MCF 10A (cell line): ENCODE results near the gene AAGAB. TPM values are rescaled to one million over a fixed set of nuclear protein-coding genes. Genes with fewer than 3 reads are reported as not detected.

Experiments used
- BruUV-seq: library from RNA; stranded (reverse); fragments of 400-500 nt; replicated peaks from 2 replicates; lab custom pipeline; 2021; lab: Mats Ljungman, UMichigan
- CTCF ChIA-PET: fragments of 300-600 bp; sonication (Branson Sonifier 250); formaldehyde crosslinking; extraction: SDS; loops from one replicate; lab custom pipeline; 2021; ENCODE audit warnings: antibody characterized with exemption, inconsistent platforms; lab: Yijun Ruan, JAX
- POLR2A ChIA-PET: fragments of 300-600, 350-650 bp; sonication (Branson Sonifier 250); formaldehyde crosslinking; extraction: SDS; loops from one replicate; lab custom pipeline; 2020; ENCODE audit warnings: antibody characterized with exemption, inconsistent platforms; lab: Yijun Ruan, JAX
- DNase-seq: peaks from one replicate; pipeline ENCODE4 v3.0.0-alpha.2; 2018; ENCODE audit not compliant: unreplicated experiment
- H3K27ac Mint-ChIP-seq: one replicate; pipeline ENCODE4 v1.8.0; 2022; ENCODE audit warnings: mild to moderate bottlenecking, low read depth, mixed read lengths; ENCODE audit not compliant: unreplicated experiment
- H3K27me3 Mint-ChIP-seq: one replicate; pipeline ENCODE4 v1.8.0; 2022; ENCODE audit warnings: mixed read lengths; ENCODE audit not compliant: insufficient read depth, unreplicated experiment
- H3K36me3 Mint-ChIP-seq: one replicate; pipeline ENCODE4 v1.8.0; 2022; ENCODE audit warnings: mild to moderate bottlenecking, moderate library complexity, mixed read lengths; ENCODE audit not compliant: insufficient read depth, unreplicated experiment
- H3K4me1 Mint-ChIP-seq: one replicate; pipeline ENCODE4 v1.8.0; 2022; ENCODE audit warnings: mixed read lengths; ENCODE audit not compliant: insufficient read depth, unreplicated experiment
- H3K4me3 Mint-ChIP-seq: one replicate; pipeline ENCODE4 v1.8.0; 2022; ENCODE audit warnings: mild to moderate bottlenecking, moderate library complexity, mixed read lengths; ENCODE audit not compliant: unreplicated experiment
- H3K9me3 Mint-ChIP-seq: one replicate; pipeline ENCODE4 v1.8.0; 2022; ENCODE audit warnings: mixed read lengths; ENCODE audit not compliant: unreplicated experiment
- CTCF ChIP-seq: fragments of 200-600 bp; IDR thresholded peaks from one replicate; pipeline ENCODE4 v1.8.0; 2022; ENCODE audit warnings: antibody characterized with exemption, mild to moderate bottlenecking; ENCODE audit not compliant: unreplicated experiment
- intact Hi-C: fragments of 100-400 bp; cut with micrococcal nuclease; formaldehyde crosslinking; loops from 2 replicates; pipeline ENCODE4 v1.14.1; 2022
- total RNA-seq: library from RNA; stranded (reverse); gene quantifications from 2 replicates; pipeline ENCODE4 v1.2.3, GENCODE V29; 2022

AAGAB gene
- total RNA-seq, 1 experiment from 2014 or later: 52.7 TPM

GRCh38 chr15:67267951-67268941 lies 13.8 kb upstream of the AAGAB start:
- ChIA-PET POLR2A (no interaction called here), CTCF (interaction anchor here (0.6 kb wide), 1 partner anchor 573 kb away, joined by 3 read pairs; no protein-coding TSS in a partner anchor)
- no peaks in the 10 kb centered on the region for H3K4me1 Mint-ChIP-seq
- intact Hi-C loops: no loop called here
- no peak overlapping the region for H3K27ac Mint-ChIP-seq
- H3K36me3 Mint-ChIP-seq: no peaks in the 10 kb centered on the region
- no peaks in the 10 kb centered on the region for H3K27me3 Mint-ChIP-seq
- H3K9me3 Mint-ChIP-seq: no peaks in the 10 kb centered on the region
- no peak for DNase-seq
- no TSS peak for BruUV-seq
- TF ChIP-seq CTCF: no peak
- H3K4me3 Mint-ChIP-seq: no peak overlapping the region

DNA sequence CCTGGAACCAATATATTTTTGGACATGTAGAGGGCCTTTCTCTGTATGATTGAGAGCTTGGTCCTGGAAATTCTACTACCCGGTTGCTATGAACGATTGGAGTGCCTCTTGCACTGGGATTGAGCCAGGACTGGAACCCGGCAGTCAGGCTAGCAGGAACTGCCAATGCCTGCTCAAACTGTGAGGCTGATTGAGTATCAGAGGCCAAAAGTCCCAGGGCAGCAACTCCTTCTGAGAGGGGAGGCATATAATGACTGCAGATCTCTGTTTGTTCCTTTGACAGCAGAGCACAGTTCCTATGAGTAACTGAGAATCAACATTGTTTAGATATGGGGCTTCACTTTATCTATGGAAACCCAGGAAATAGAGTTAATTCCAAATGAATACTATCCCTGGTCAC lies 13.0 kb upstream of the AAGAB start:
- no peaks in the 10 kb centered on the region for H3K27me3 Mint-ChIP-seq
- H3K4me1 Mint-ChIP-seq: no peaks in the 10 kb centered on the region
- BruUV-seq: no TSS peak
- no peaks in the 10 kb centered on the region for H3K36me3 Mint-ChIP-seq
- TF ChIP-seq CTCF: no peak
- H3K4me3 Mint-ChIP-seq: no peak overlapping the region
- POLR2A ChIA-PET: no interaction called here
- no peaks in the 10 kb centered on the region for H3K9me3 Mint-ChIP-seq
- H3K27ac Mint-ChIP-seq: no peak overlapping the region
- CTCF ChIA-PET: interaction anchor here (0.6 kb wide), 1 partner anchor 574 kb away, joined by 3 read pairs; no protein-coding TSS in a partner anchor
- no peak for DNase-seq
- intact Hi-C loops: no loop called here

GRCh38 chr15:67266870-67267269 lies 12.4 kb upstream of the AAGAB start:
- POLR2A ChIA-PET: interaction anchor here (0.6 kb wide), 1 partner anchor 255 kb away, joined by 3 read pairs; no protein-coding TSS in a partner anchor
- BruUV-seq: no TSS peak
- Mint-ChIP-seq H3K4me1 (no peaks in the 10 kb centered on the region), H3K4me3 (no peak overlapping the region), H3K9me3 (no peaks in the 10 kb centered on the region), H3K27ac (no peak overlapping the region), H3K27me3 (no peaks in the 10 kb centered on the region), H3K36me3 (no peaks in the 10 kb centered on the region)
- no peak for TF ChIP-seq CTCF
- CTCF ChIA-PET: interaction anchor here (0.6 kb wide), 1 partner anchor 89 kb away, joined by 5 read pairs; no protein-coding TSS in a partner anchor
- intact Hi-C loops: no loop called here
- DNase-seq: no peak

- no TSS peak for BruUV-seq
- Mint-ChIP-seq H3K27ac (no peak overlapping the region), H3K36me3 (no peaks in the 10 kb centered on the region), H3K4me1 (no peaks in the 10 kb centered on the region), H3K9me3 (no peaks in the 10 kb centered on the region), H3K27me3 (no peaks in the 10 kb centered on the region), H3K4me3 (no peak overlapping the region)
- CTCF ChIA-PET: interaction anchor here (0.6 kb wide), 1 partner anchor 39 kb away, joined by 3 read pairs; no protein-coding TSS in a partner anchor
- no peak for DNase-seq
- no peak for TF ChIP-seq CTCF
- intact Hi-C loops: no loop called here
- POLR2A ChIA-PET: interaction anchor here (0.6 kb wide), 1 partner anchor 225 kb away, joined by 3 read pairs; no protein-coding TSS in a partner anchor
These were observed 5.3 kb upstream of the AAGAB start for GRCh38 chr15:67259806-67260205.
